ENCODE data around the gene POLD1. TPM values are rescaled to one million over a fixed set of nuclear protein-coding genes. Genes with fewer than 3 reads are reported as not detected.
A peak's percentile ranks its signal among the peaks of the same experiment; 100 is the strongest.

Gene POLD1
- total RNA-seq, 1 donor from 2014 or later: 22.9 TPM

DNA sequence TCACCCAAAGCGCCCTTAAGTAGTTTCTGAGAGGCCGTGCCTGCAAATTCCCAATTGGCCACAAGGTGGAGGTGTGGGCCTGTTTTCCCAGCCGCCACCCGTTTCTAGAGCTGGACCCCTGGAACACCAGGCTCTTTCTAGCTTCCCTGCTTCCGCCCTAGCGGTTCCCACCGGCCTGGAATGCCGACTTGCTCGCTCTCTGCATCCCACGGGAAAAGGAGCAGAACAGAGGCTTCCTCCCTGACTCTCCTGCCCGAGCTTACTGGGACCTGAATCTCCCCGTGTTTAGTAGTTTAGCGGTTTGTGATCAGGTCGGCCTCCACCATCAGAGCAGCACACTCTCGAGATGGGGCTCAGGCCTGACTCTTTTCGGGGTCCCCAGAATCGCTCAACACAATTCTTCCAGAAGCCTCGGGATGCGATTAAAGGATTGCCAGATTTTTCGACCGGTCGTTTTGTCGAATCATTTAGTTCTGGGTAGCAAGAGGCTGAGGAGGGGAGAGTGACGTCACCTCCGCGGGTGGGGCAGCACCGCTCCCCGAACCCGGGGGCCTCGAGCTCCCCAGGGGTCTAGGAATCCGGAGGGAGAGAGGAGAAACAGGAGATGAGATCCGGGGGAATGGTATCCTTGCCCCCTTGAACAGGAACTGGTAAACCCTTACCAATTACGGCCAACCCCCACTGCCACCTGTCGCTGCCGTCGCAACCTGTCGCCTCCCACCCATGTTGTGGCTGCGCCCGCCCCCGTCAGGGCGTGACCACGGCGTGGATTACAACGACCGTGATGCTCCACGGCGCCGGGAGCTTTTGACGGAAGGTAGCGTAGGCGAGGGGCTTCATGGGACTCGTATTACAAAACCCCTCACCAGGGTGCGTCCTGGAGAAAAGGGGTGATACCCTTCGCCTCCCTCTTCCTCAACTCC is 26.7 kb upstream of the POLD1 start:
- no peaks in the 10 kb centered on the region for H3K9me3 ChIP-seq
- H3K4me3 ChIP-seq: peak overlapping the region; percentile 50 to 59
- no peaks in the 10 kb centered on the region for H3K36me3 ChIP-seq
- TF ChIP-seq CTCF (IDR thresholded peaks at IDR 0.05): peak; percentile 80 to 89 (median 85)
- H3K27me3 ChIP-seq: no peaks in the 10 kb centered on the region
- H3K4me1 ChIP-seq: peaks cover 0 to 2% of the 10 kb centered on the region in 2 donors
- peak; percentile 41 to 90 for DNase-seq (ENCODE audit: low spot score in 2 of 2)
- intact Hi-C loops (cut with DNase I): loop anchor here (1.0 to 2.0 kb wide), 2 partner anchors 11 to 425 kb away; no protein-coding TSS in a partner anchor
- peak overlapping the region; percentile 81 to 86 for H3K27ac ChIP-seq

DNA sequence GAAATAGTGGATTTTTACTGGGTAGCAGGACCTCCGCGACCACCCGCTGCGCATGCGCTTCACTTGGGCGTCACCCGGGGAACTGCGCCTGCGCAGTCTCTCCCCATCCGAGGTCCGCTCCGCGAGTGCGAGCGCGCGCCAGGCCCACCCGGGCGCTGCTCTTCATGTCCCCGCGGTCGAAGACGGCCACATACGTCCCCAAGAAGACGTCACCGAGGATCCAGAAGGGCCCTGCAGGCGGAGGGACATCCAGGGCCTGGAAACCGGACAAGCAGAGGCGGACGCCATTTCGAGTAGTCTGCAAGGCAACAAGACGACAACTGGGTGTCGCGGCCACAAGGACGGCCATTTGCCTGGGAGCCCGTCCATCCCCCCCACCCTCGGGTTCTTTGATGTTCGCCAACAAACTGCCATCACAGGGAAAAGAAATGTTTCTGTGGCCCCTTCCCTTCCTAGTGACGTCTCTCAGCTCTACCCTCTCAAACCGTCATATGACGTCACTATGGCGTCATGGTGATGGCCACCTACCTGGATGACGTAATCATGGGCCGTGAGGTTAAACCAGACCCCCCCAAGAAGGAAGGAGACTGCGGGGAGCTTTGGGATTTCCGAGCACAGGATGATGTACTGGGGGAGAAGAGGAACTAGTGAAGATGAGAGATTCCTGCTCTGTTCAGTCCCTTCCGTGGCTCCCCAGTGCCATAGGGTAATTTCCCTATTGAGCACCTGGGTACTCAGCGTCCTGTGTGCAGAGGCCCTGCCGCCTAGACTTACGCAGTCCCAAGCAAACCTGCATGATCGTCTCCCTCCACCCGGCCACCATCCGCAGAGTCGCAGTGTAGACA is 25.4 kb upstream of the POLD1 start:
- TF ChIP-seq CTCF (IDR thresholded peaks at IDR 0.05): no peak
- no peaks in the 10 kb centered on the region for H3K36me3 ChIP-seq
- H3K27ac ChIP-seq: peak overlapping the region; percentile 81 to 86
- no peaks in the 10 kb centered on the region for H3K9me3 ChIP-seq
- peak overlapping the region; percentile 50 to 59 for H3K4me3 ChIP-seq
- DNase-seq (ENCODE audit: low spot score in 2 of 2): peak in 1 of 2 donors; percentile 76
- no peaks in the 10 kb centered on the region for H3K27me3 ChIP-seq
- peaks cover 0 to 2% of the 10 kb centered on the region in 2 donors for H3K4me1 ChIP-seq
- intact Hi-C loops (cut with DNase I): no loop called here

DNA sequence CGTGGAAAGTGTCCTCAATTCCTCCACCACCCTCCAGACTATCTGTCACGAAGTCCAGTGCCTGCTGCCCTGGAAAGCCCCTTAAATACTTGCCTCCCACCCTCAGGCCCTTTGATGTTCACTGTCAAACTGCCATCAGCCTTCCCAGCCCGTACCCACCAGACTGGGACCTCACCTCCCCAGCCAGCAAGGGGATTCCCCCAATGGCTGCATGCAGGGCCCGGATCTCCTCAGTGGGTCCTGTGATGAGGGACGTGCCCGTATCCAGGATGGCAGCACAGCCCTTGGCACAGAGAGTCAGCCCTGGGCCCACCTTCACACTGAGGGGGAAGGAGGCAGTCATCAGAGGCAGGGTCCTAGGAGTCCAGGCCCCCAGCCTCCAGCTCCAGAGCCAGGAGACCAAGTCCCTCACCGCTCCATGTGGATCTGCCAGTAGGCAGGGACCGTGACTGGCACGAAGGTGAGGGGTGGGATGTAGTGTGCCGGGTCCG is 24.8 kb upstream of the POLD1 start:
- no peaks in the 10 kb centered on the region for H3K27me3 ChIP-seq

DNA sequence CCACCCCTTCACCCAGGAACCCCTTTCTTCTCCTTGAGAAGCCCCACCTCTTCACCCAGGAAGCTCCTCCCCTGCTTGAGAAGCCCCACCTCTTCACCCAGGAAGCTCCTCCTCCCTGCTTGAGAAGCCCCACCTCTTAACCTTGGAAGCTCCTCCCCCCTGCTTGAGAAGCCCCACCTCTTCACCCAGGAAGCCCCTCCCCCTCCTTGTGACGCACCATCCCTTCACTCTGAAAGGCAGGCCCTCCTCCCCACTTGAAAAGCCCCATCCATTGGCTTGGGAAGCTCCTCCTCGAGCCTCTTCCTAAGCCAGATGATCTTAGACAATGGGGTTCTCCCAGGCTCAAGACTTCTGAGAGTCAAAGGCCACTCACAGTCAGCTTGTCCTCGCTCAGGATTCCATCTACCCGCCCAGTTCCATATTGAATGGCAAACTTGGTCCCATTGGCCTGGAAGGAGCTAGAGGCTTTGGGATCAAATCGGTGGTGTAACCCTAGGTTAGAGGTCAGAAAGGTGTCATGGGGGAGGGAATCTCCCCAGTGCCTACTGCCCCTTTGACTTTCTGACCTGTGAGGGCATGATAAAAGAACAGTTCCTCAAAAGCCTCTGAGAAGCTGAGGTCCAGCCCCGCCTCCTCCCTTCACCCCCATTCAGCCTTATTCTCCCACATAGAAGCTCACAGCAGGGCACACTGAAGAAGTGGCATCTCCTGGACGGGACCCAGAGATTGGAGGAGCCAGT is 22.7 kb upstream of the POLD1 start:
- intact Hi-C loops (cut with DNase I): no loop called here
- Histone ChIP-seq H3K4me1 (peaks cover 0 to 2% of the 10 kb centered on the region in 2 donors), H3K4me3 (no peak overlapping the region), H3K27me3 (no peaks in the 10 kb centered on the region), H3K27ac (no peak overlapping the region), H3K36me3 (no peaks in the 10 kb centered on the region), H3K9me3 (no peaks in the 10 kb centered on the region)
- no peak for DNase-seq (ENCODE audit: low spot score in 2 of 2)
- no peak for TF ChIP-seq CTCF (IDR thresholded peaks at IDR 0.05)

More for the DNA sequence above, 24.8 kb upstream of the POLD1 start:
- Histone ChIP-seq H3K36me3 (no peaks in the 10 kb centered on the region), H3K9me3 (no peaks in the 10 kb centered on the region), H3K4me1 (peaks cover 0 to 2% of the 10 kb centered on the region in 2 donors), H3K27ac (no peak overlapping the region), H3K4me3 (peak overlapping the region in 1 of 2 donors; percentile 59)
- DNase-seq (ENCODE audit: low spot score in 2 of 2): no peak
- intact Hi-C loops (cut with DNase I): no loop called here
- no peak for TF ChIP-seq CTCF (IDR thresholded peaks at IDR 0.05)

GRCh38 chr19:50362030-50362412 is 22.1 kb upstream of the POLD1 start:
- Histone ChIP-seq H3K9me3 (no peaks in the 10 kb centered on the region), H3K4me3 (no peak overlapping the region), H3K4me1 (peaks cover 0 to 2% of the 10 kb centered on the region in 2 donors), H3K27ac (no peak overlapping the region), H3K27me3 (no peaks in the 10 kb centered on the region), H3K36me3 (no peaks in the 10 kb centered on the region)
- no peak for DNase-seq (ENCODE audit: low spot score in 2 of 2)
- intact Hi-C loops (cut with DNase I): no loop called here
- no peak for TF ChIP-seq CTCF (IDR thresholded peaks at IDR 0.05)
